ENCODE measurements around the gene NDUFA8.

NDUFA8 gene

GRCh38 chr9:122096620-122097415 lies 62.8 kb downstream of the NDUFA8 start:
- DNase-seq, result no peak

DNA sequence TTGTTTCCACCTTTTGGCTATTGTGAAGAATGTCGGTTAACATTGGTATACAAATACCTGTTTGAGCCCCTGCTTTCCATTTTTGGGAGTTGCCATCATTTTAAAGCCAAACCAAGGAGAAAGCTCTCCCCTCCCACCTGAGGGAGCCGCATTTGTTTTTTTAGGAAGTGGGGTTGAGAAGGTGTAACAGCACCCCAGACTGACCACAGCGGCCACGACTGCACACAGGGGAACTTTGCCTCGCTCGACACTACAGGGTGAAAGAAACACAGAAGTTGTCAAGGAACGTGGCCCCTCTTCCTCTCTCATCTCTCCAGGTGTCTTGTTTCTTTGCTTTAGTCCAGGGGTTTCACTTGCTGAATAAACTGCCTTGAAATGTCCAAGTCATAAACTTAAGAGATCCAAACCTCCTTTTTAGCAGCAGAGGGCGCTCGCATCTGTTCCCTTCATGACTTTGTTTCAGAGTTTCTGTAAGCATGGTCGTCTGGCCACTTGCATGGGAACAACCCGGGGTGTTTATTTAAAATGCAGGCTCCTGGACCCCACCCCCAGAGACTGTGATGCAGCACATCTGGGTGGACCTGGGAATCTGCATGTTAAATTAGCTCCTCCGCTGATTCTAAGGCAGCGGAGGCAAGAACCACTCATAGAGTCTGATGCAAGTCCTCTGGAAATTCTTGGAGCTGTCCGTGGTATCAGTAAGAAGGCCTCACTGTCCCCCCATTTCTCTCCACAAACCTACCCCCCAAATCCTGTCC lies 64.4 kb downstream of the NDUFA8 start:
- DNase-seq, result peak; percentile 61
